ENCODE data around the gene CCDC77. TPM values are rescaled to one million over a fixed set of nuclear protein-coding genes. Genes with fewer than 3 reads are reported as not detected.

CCDC77 gene
- total and polyA plus RNA-seq, 2 experiments from 2014 or later = 5.3 to 15.2 TPM

- Histone ChIP-seq H3K9me2 (replicated peaks; ENCODE audit: insufficient read depth) (no peaks in the 10 kb centered on the region), H4K20me1 (ENCODE audit: insufficient read depth, poor library complexity, severe bottlenecking) (no peaks in the 10 kb centered on the region), H3K4me1 (ENCODE audit: insufficient read depth) (peaks cover 4% of the 10 kb centered on the region), H3K36me3 (replicated peaks; ENCODE audit: insufficient read depth, low read depth) (no peaks in the 10 kb centered on the region), H3K27ac (no peak overlapping the region), H3K4me3 (no peak overlapping the region), H3K27me3 (peaks cover 23% of the 10 kb centered on the region), H3K79me2 (no peaks in the 10 kb centered on the region), H3K9me3 (ENCODE audit: low read depth) (no peaks in the 10 kb centered on the region), H3K4me2 (no peak overlapping the region), H2AFZ (no peak overlapping the region)
- WGBS (ENCODE audit: low lambda C conversion rate, missing lambda C conversion rate) = 90% methylated on average over 1 of the region's 1 CpG
- no peak for DNase-seq (ENCODE audit: low spot score)
- no peak for TF ChIP-seq CTCF (IDR thresholded peaks at IDR 0.05; ENCODE audit: poor library complexity)
- TF ChIP-seq EZH2 (IDR thresholded peaks at IDR 0.05; ENCODE audit: borderline replicate concordance) = no peak
- TF ChIP-seq EZH2phosphoT487 (IDR thresholded peaks at IDR 0.05; ENCODE audit: low read depth, severe bottlenecking, unreplicated experiment) = no peak
Observed at GRCh38 chr12:454833-455232, 53.4 kb downstream of the CCDC77 start.

- Histone ChIP-seq H3K9me2 (replicated peaks; ENCODE audit: insufficient read depth) (no peaks in the 10 kb centered on the region), H3K36me3 (replicated peaks; ENCODE audit: insufficient read depth, low read depth) (no peaks in the 10 kb centered on the region), H4K20me1 (ENCODE audit: insufficient read depth, poor library complexity, severe bottlenecking) (no peaks in the 10 kb centered on the region), H3K27ac (no peak overlapping the region), H2AFZ (no peak overlapping the region), H3K27me3 (peaks cover 27% of the 10 kb centered on the region), H3K4me1 (ENCODE audit: insufficient read depth) (peaks cover 8% of the 10 kb centered on the region), H3K4me3 (no peak overlapping the region), H3K79me2 (no peaks in the 10 kb centered on the region), H3K9me3 (ENCODE audit: low read depth) (no peaks in the 10 kb centered on the region), H3K4me2 (no peak overlapping the region)
- DNase-seq (ENCODE audit: low spot score) = no peak
- no peak for TF ChIP-seq EZH2 (IDR thresholded peaks at IDR 0.05; ENCODE audit: borderline replicate concordance)
- no peak for TF ChIP-seq EZH2phosphoT487 (IDR thresholded peaks at IDR 0.05; ENCODE audit: low read depth, severe bottlenecking, unreplicated experiment)
- no peak for TF ChIP-seq CTCF (IDR thresholded peaks at IDR 0.05; ENCODE audit: poor library complexity)
- WGBS (ENCODE audit: low lambda C conversion rate, missing lambda C conversion rate) = 47% methylated on average over 2 of the region's 2 CpGs
Observed at GRCh38 chr12:455821-456220, 54.4 kb downstream of the CCDC77 start.

- Histone ChIP-seq H3K9me2 (replicated peaks; ENCODE audit: insufficient read depth) (no peaks in the 10 kb centered on the region), H3K4me3 (no peak overlapping the region), H3K79me2 (no peaks in the 10 kb centered on the region), H3K4me1 (ENCODE audit: insufficient read depth) (peaks cover 13% of the 10 kb centered on the region), H3K9me3 (ENCODE audit: low read depth) (no peaks in the 10 kb centered on the region), H4K20me1 (ENCODE audit: insufficient read depth, poor library complexity, severe bottlenecking) (no peaks in the 10 kb centered on the region), H3K27me3 (peaks cover 42% of the 10 kb centered on the region), H3K36me3 (replicated peaks; ENCODE audit: insufficient read depth, low read depth) (no peaks in the 10 kb centered on the region), H3K27ac (no peak overlapping the region), H3K4me2 (no peak overlapping the region), H2AFZ (no peak overlapping the region)
- WGBS (ENCODE audit: low lambda C conversion rate, missing lambda C conversion rate) = 88% methylated on average over 4 of the region's 4 CpGs
- DNase-seq (ENCODE audit: low spot score) = no peak
- TF ChIP-seq EZH2phosphoT487 (IDR thresholded peaks at IDR 0.05; ENCODE audit: low read depth, severe bottlenecking, unreplicated experiment) (no peak), EZH2 (IDR thresholded peaks at IDR 0.05; ENCODE audit: borderline replicate concordance) (no peak), CTCF (IDR thresholded peaks at IDR 0.05; ENCODE audit: poor library complexity) (no peak)
Observed at GRCh38 chr12:457676-458075, 56.2 kb downstream of the CCDC77 start.

- DNase-seq (ENCODE audit: low spot score) = no peak
- Histone ChIP-seq H3K4me3 (peak overlapping the region; percentile 18), H4K20me1 (ENCODE audit: insufficient read depth, poor library complexity, severe bottlenecking) (no peaks in the 10 kb centered on the region), H3K4me1 (ENCODE audit: insufficient read depth) (peaks cover 13% of the 10 kb centered on the region), H3K36me3 (replicated peaks; ENCODE audit: insufficient read depth, low read depth) (no peaks in the 10 kb centered on the region), H3K4me2 (peak overlapping the region; percentile 91), H2AFZ (peak overlapping the region; percentile 35), H3K9me3 (ENCODE audit: low read depth) (no peaks in the 10 kb centered on the region), H3K27ac (no peak overlapping the region), H3K27me3 (peaks cover 44% of the 10 kb centered on the region), H3K79me2 (no peaks in the 10 kb centered on the region), H3K9me2 (replicated peaks; ENCODE audit: insufficient read depth) (no peaks in the 10 kb centered on the region)
- no peak for TF ChIP-seq EZH2phosphoT487 (IDR thresholded peaks at IDR 0.05; ENCODE audit: low read depth, severe bottlenecking, unreplicated experiment)
- TF ChIP-seq EZH2 (IDR thresholded peaks at IDR 0.05; ENCODE audit: borderline replicate concordance) = no peak
- TF ChIP-seq CTCF (IDR thresholded peaks at IDR 0.05; ENCODE audit: poor library complexity) = no peak
- 83% methylated on average over 5 of the region's 5 CpGs for WGBS (ENCODE audit: low lambda C conversion rate, missing lambda C conversion rate)
Observed at GRCh38 chr12:459050-459429, 57.6 kb downstream of the CCDC77 start.
